Measurements from ENCODE around the gene ILK.

ILK gene

GRCh38 chr11:6607190-6607795 lies 3.7 kb downstream of the ILK start:
- DNase-seq, result no peak

- DNase-seq, result no peak
Measured at GRCh38 chr11:6608011-6608410, 4.4 kb downstream of the ILK start.

GRCh38 chr11:6608726-6609501 lies 5.3 kb downstream of the ILK start:
- no peak for DNase-seq

GRCh38 chr11:6609502-6610015 lies 6.0 kb downstream of the ILK start:
- no peak for DNase-seq

DNA sequence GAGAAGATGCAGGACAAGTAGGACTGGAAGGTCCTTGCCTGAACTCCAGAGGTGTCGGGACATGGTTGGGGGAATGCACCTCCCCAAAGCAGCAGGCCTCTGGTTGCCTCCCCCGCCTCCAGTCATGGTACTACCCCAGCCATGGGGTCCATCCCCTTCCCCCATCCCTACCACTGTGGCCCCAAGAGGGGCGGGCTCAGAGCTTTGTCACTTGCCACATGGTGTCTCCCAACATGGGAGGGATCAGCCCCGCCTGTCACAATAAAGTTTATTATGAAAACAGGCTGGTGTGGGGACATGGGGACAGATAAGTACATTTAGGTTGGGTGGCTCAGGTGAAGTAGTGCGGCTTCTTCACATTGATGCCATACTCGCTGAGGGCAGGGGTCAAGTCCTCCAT lies 7.0 kb downstream of the ILK start:
- DNase-seq, result no peak

DNA sequence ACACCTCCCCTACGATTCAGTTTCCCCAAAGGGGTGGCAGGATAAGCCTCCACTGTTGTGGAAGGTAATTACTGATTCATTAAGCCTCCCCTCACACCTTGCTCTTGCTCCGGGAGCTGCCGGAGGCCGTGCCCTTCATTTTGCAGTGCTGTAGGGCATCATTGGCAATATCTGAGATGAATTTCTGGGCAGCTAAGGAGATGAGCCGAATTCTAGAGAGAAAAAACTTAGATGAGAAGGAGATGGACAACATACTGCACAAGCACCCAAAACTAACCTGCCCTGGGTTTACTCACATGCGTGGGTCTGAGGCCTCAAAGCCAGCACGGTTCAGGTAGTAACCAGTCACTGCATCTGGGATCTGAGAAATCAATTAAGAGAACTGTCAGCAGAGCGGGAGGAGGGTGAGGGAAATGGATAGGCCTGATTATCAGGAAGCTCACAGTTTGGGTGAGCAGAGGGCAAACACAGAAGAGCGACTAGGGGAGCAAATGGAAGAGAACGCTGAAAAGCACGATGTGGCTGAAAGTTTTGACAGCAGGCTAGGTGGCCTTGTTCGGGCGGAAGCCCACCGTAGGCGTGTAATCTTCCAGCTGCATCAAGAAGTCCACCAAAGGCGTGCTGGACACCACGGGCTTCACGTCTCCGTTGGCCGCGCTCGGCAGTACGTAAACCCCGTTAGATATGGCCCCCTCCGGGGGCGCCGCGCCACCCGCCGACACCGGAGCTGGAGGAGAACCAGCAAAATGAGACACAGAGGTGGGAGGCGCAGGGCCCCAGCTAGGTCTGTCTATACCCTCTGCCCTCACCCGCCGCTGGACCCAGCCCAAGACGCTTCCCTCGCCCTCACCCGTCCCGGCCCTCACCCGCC lies 7.8 kb downstream of the ILK start:
- peak in 2 of 3 donors; percentile 19 to 40 for DNase-seq

- DNase-seq, result no peak
Measured at GRCh38 chr11:6611963-6612212, 8.3 kb downstream of the ILK start.

DNA sequence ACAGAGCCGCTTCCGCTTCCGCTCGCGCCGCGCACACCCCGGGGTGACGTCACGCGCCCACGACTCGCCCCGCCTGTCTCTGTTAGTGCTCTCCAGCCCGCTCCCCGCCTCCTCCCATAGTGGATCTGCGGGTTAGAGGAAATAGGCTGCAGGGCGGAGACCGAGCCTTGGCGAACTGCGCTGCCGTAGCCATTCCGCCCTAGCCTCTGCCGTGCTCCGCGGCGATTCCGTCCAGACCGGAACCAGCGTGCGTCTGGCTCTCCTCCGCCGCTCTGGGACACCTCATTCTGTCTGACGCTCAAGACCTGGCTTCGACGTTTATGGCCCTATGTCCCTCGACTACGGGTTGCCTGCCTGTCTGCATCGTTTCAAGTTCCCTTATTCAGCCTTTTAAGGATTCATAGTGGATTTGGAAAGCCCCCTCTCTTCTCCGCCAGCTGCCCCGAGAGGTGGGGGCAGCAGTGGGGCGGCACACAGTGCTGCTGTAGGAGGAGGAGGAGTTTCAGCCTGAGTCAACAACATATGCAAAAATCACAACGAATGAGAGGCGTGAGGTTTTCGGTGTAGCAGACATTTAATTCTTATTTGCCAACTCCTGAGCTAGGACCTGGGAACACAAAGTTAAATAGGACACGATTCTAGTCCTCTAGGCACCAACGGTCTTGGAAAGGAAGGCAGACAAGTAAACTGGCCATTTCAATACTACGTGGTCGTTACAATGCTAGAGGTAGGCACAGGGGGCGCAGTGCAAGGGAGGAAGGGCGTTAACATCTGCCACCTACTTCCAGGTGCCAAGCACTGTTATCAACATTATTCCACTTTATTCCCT lies 8.9 kb downstream of the ILK start, which contains the start of gene TAF10:
Gene TAF10, minus strand, starts transcription at position 4 of the 829 bp plus-strand sequence. CDS start 27 bp downstream, outside the sequence.
- DNase-seq, result peak; percentile 97 to 99 (median 98)

GRCh38 chr11:6613496-6613895 lies 9.9 kb downstream of the ILK start:
- no peak for DNase-seq

- DNase-seq, result no peak
Measured at GRCh38 chr11:6614446-6614845, 10.9 kb downstream of the ILK start.

GRCh38 chr11:6615046-6615445 lies 11.5 kb downstream of the ILK start:
- DNase-seq, result no peak

DNA sequence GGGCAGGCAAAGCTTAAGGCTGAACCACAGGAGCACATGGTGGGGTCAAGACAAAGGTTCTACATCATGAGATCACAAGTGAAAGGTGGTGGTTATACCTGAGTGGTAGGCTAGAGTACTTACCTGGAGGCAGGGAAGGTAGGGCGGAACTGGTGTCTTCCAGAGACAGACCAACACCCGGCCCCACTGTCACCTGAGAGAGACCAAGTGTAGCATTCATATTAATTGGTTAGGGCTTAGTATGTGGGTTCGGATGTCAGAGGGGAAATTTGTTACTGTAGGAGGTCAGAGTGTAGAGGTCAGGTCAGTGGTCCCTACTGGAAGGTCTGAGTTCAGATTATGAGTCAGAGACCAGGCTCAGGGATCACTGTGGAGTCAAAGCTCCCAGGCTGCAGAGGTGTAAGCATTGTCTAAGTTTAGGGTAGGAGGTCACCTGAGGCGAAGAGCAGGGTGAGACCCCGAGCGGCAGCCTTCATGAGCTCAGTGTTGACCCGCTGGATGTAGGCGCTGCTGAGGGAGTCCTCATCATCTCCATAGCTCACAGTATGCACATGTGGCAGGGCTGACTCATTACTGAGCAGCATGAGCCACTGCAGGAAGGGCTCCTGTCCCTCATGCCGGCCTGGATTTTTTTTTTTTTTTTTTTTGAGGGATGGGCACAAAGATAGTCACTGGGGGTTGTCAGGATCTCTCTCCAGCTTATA lies 12.5 kb downstream of the ILK start:
- peak; percentile 34 to 53 (median 34) for DNase-seq

- no peak for DNase-seq
Measured at GRCh38 chr11:6616596-6617250, 13.1 kb downstream of the ILK start.

GRCh38 chr11:6617315-6617781 lies 13.8 kb downstream of the ILK start:
- peak; percentile 77 to 92 (median 78) for DNase-seq

GRCh38 chr11:6618117-6619003 lies 14.8 kb downstream of the ILK start:
- peak; percentile 89 to 94 (median 91) for DNase-seq

- peak; percentile 97 to 98 (median 97) for DNase-seq
Measured at GRCh38 chr11:6619004-6619745, 15.6 kb downstream of the ILK start, which contains the start of gene TPP1. TPP1 (minus strand) TSS chr11:6619422; CDS start chr11:6619400, 22 bp downstream.

DNA sequence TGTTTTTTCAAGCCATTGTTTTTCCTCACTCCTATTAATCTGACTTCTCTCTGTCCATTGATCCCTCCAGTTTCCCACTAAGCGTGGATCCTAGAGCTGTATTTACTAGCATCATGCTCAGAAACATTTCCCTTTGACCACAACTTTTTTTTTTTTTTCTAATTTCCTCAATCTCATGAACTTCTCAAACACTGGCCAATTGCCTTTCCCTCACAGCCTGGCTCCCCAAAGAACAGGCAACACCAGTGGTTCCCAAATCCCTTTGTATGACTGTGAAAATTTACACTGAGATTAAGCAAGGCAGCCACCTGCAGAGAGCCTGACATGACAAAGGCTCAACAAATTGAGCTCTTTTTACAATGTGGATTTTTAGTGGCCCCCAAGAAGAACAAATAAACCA lies 17.1 kb downstream of the ILK start:
- DNase-seq, result peak; percentile 55 to 67 (median 59)

- no peak for DNase-seq
Measured at GRCh38 chr11:6621711-6622211, 18.2 kb downstream of the ILK start.

All from suppressor macrophage treated with lipopolysaccharide for 1 hour (primary cell).